Astrocyte of the cerebellum (primary cell): ENCODE measurements around the gene TLE7.

ENCODE experiments used
- DNase-seq: peaks from one replicate; pipeline ENCODE4 v3.0.0-alpha.2; 2011; ENCODE audit warnings: low read depth
- H3K4me3 ChIP-seq: 2 replicates; pipeline ENCODE4 v1.5.1; 2011; ENCODE audit warnings: mild to moderate bottlenecking, low read depth, low read length, moderate library complexity
- in situ Hi-C: cut with HindIII; loops from 2 replicates; pipeline ENCODE4 v1.10.0; 2017; ENCODE audit warnings: low sequenced_read_pairs
- TF ChIP-seq, protein P1 (sequence below): IDR thresholded peaks from 2 replicates; pipeline ENCODE4 v1.5.1; 2012; ENCODE audit warnings: low read length, low read depth, moderate library complexity, mild to moderate bottlenecking; ENCODE audit errors: missing control alignments

Gene TLE7

DNA sequence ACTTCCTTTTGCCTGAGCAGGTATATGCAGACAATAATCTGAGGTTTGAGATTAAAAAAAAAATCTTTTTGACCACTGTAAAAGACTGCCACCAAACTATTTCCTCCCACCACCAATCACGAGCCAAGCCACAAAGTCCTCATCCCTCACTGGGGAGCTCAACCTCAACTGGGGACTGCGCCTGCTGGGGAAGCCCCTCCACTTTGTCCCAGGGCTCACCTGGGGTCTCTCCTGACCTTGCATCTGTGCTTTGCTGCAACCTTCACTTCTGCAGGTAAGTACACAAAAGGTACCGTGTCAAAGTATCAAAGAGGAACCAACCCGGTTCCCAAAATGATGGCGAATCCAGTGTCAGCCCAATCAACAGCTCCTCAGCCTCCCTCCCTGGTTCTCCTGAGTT, 35.5 kb downstream of the TLE7 start:
- no peak overlapping the region for H3K4me3 ChIP-seq
- in situ Hi-C loops = no loop called here
- TF ChIP-seq, protein P1, sequence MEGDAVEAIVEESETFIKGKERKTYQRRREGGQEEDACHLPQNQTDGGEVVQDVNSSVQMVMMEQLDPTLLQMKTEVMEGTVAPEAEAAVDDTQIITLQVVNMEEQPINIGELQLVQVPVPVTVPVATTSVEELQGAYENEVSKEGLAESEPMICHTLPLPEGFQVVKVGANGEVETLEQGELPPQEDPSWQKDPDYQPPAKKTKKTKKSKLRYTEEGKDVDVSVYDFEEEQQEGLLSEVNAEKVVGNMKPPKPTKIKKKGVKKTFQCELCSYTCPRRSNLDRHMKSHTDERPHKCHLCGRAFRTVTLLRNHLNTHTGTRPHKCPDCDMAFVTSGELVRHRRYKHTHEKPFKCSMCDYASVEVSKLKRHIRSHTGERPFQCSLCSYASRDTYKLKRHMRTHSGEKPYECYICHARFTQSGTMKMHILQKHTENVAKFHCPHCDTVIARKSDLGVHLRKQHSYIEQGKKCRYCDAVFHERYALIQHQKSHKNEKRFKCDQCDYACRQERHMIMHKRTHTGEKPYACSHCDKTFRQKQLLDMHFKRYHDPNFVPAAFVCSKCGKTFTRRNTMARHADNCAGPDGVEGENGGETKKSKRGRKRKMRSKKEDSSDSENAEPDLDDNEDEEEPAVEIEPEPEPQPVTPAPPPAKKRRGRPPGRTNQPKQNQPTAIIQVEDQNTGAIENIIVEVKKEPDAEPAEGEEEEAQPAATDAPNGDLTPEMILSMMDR = no peak
- no peak for DNase-seq

DNA sequence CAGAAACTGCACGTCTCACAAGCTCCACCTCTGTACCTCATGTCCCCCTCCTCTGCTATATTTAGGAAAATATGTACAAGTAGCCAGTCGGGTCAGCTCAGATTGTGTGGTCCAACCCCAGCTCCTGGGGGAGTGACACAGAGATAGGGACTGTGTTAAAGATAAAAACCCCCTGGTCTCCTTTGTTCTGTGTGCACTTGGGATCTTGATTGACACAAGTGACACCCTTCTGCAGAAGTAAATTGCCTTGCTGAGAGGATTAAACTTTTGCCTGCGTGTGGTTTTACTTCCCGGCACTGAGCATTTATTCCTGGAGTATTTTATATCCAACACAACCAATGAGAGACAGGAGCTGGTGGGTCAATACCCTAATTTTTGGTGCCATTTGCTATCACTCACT, 37.5 kb downstream of the TLE7 start:
- in situ Hi-C loops = no loop called here
- no peak overlapping the region for H3K4me3 ChIP-seq
- DNase-seq = no peak
- TF ChIP-seq, protein P1 = no peak

DNA sequence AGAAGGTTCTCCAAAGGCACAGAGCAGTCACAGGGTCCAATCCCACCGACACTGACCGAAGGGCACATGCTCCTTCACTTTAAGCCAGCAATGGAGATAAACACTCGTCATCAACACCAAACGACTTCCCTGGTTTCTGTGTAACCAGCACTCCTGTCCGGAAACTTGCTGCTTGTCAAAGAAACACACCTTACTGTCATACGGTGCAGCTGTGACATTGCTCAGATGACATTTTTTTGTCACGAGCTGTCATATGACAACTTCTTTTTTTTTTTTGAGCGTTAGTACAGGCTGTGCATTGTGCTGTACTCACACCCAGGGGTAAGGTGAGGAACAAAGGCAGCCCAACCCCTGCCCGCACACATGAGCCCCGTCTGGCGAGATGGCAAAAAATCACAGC, 39.2 kb downstream of the TLE7 start:
- in situ Hi-C loops = no loop called here
- TF ChIP-seq, protein P1 = no peak
- H3K4me3 ChIP-seq = no peak overlapping the region
- DNase-seq = no peak

DNA sequence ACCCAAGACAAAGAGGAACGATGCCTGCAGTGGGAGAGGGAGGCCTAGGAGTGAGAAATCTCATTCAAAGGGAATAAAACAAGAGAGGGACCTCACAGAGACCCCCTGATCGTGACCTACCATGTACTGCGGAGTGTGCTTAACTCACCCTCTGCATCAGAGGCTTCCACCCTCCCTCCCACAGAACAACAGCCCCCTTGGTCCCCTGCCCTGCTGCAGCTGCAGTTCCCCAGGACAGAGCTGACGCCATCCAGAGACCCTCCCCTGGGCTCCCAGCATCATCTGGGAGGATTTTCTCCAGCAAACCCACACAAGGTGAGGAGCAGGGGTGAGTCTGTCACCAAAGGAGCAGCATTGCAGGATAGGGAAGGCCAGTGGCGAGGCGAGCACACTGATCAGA, 39.8 kb downstream of the TLE7 start:
- in situ Hi-C loops = no loop called here
- DNase-seq = no peak
- H3K4me3 ChIP-seq = no peak overlapping the region
- TF ChIP-seq, protein P1 = no peak

DNA sequence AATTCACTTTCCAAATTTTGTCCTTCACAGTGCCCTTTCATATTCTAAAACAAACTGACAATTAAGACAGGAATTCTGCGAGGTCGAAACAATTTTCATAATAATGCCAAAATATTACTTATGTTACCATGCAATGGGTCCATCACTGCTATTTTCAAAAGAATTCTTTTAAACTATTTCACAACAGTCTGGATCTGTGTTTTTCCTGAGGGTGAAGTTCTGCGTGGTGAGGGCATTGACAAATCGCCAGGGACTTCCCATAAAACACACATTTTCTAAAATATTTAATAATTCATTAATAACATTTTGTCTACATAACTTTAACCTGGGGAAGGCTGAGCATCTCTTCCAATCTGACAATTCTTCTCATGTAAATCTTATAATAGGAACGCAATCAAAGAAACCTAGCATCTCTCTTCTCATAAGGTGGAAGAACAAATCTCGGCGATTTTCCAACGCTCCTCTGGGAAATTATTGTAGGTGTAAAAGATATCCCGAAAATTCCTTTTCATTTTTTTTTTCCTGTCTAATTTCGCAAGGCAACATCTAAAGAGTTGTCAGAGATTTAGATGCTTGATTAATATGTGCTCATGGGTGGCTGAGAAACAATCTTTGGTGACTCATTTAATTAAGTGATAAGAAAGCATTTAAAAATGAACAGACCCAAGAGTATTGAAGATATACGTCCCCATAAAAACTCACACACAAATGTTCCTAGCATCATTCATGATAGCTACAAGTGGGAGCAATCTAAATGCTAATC, 41.9 kb downstream of the TLE7 start:
- DNase-seq = no peak
- H3K4me3 ChIP-seq = no peak overlapping the region
- TF ChIP-seq, protein P1 = no peak
- in situ Hi-C loops = no loop called here

DNA sequence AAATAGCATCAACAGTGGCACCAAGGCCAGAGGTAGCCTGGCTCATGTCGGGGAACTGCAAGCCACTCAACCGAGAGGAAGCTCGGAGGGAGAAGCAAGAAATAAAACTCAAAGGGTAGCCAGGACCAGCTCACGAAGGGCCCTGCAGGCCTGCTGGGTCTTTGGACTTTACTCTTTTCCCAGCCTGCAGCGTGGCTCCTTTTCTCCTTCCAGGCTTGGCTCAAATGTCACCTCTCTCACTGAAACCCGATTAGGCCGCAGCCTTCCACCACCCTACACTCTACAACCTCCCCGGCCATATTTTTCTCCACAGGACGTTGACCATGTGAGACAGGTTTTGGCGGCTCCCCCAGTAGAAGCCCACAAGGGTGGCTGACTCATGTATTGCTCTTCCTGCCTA, 45.3 kb downstream of the TLE7 start:
- in situ Hi-C loops = no loop called here

More for the DNA sequence above, 45.3 kb downstream of the TLE7 start:
- TF ChIP-seq, protein P1 = no peak
- H3K4me3 ChIP-seq = no peak overlapping the region
- no peak for DNase-seq
